ENCODE measurements around the gene SIK2. TPM values are rescaled to one million over a fixed set of nuclear protein-coding genes. Genes with fewer than 3 reads are reported as not detected.

The SIK2 gene
- total RNA-seq, 4 donors from 2014 or later = 16.2 to 27.6 (median 20.9) TPM

DNA sequence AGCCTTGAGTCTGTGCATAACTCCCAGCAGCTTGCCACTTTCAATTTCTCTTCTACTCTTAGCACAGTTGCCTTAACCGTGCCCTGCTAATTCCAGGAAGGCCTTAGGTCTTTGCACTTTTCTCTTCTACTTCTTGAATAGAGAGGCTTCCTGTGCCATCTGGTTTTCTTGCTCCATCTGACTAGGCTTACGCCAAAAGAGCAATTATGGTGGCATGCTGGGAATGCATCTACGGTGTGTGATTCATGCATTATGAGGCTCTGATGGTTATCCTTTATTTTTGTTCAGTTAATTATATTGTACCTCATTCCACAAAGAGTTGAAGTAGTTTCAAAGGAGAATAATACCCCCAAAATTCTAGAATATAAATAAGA, 29.4 kb downstream of the SIK2 start:
- no peaks in the 10 kb centered on the region for H3K36me3 ChIP-seq
- no peak overlapping the region for H3K4me3 ChIP-seq
- no peaks in the 10 kb centered on the region for H3K27me3 ChIP-seq
- H3K9me3 ChIP-seq = no peaks in the 10 kb centered on the region
- no peak overlapping the region for H3K27ac ChIP-seq
- no peak for ATAC-seq
- WGBS, 2 donors (ENCODE audit: low coverage in 1 of 2) = 58 to 93% methylated on average over 3 of the region's 3 CpGs
- H3K4me1 ChIP-seq = peaks cover 11 to 57% (median 12%) of the 10 kb centered on the region in 3 donors
- TF ChIP-seq, protein P1, sequence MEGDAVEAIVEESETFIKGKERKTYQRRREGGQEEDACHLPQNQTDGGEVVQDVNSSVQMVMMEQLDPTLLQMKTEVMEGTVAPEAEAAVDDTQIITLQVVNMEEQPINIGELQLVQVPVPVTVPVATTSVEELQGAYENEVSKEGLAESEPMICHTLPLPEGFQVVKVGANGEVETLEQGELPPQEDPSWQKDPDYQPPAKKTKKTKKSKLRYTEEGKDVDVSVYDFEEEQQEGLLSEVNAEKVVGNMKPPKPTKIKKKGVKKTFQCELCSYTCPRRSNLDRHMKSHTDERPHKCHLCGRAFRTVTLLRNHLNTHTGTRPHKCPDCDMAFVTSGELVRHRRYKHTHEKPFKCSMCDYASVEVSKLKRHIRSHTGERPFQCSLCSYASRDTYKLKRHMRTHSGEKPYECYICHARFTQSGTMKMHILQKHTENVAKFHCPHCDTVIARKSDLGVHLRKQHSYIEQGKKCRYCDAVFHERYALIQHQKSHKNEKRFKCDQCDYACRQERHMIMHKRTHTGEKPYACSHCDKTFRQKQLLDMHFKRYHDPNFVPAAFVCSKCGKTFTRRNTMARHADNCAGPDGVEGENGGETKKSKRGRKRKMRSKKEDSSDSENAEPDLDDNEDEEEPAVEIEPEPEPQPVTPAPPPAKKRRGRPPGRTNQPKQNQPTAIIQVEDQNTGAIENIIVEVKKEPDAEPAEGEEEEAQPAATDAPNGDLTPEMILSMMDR (IDR thresholded peaks at IDR 0.05) = no peak
- TF ChIP-seq POLR2AphosphoS5 (IDR thresholded peaks at IDR 0.05) (no peak), EP300 (IDR thresholded peaks at IDR 0.05) (no peak), POLR2A (IDR thresholded peaks at IDR 0.05) (no peak)

DNA sequence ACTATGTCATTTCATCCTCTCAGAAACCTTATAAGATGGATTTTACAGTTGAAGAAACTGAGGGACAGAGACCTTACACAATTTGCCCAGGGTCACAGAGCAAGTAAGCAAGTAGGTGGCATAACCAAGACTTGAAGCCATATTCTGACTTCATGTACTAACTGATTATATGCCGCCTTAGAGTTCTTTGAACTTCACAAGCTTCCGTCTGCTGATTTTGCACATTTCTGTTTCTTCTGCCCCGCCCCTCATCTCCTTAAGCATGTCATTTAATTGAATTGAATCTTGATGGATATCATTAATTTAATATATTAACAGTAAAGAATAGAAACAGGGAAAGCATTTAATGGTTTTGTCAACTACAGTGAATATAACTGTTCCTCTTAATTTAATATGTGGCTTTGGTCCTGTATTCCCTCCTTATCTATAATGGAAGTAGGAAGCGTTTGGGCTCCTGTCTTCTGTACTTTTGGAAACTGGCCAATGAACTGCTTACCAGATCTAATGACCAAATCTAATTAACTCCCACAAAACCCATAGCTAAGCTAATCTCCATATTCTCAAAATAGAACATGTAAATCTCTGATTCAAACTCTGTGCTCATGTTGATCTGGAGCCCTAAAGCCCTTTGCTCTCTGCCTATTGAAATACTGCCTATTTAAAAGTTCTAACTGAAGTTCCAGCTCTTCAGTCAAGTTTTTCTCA, 30.4 kb downstream of the SIK2 start:
- 85 to 93% methylated on average over 2 to 4 of the region's 4 CpGs for WGBS, 2 donors (ENCODE audit: low coverage in 1 of 2)
- Histone ChIP-seq H3K27me3 (no peaks in the 10 kb centered on the region), H3K9me3 (no peaks in the 10 kb centered on the region), H3K27ac (peak overlapping the region in 3 of 4 donors; percentile 9 to 75 (median 23)), H3K4me1 (peaks cover 12 to 58% (median 12%) of the 10 kb centered on the region in 3 donors), H3K4me3 (no peak overlapping the region), H3K36me3 (no peaks in the 10 kb centered on the region)
- no peak for ATAC-seq
- TF ChIP-seq, protein P1 (IDR thresholded peaks at IDR 0.05) = no peak
- TF ChIP-seq POLR2AphosphoS5 (IDR thresholded peaks at IDR 0.05) = no peak
- no peak for TF ChIP-seq EP300 (IDR thresholded peaks at IDR 0.05)
- no peak for TF ChIP-seq POLR2A (IDR thresholded peaks at IDR 0.05)

DNA sequence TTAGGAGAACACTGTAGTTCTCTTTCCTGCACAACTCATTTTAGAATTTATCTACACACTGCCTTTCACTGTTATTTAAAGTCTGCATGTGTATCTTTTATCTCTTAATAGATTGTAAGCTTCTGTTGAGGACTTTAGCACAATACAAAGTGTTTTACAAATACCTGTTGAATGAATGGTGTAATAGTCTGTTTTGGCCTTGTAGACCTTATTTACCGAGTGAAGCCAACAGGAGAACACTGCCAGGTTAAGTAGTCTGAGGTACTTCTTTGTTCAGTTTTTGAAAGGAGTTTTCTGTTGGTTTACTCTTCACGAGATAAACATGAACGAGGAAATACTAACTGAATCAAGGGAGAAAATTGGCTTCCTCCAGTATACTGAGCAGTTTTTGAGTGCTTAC, 31.0 kb downstream of the SIK2 start:
- ATAC-seq = no peak
- WGBS, 2 donors (ENCODE audit: low coverage in 1 of 2) = 54 to 67% methylated on average over 3 of the region's 3 CpGs
- no peaks in the 10 kb centered on the region for H3K9me3 ChIP-seq
- H3K4me1 ChIP-seq = peaks cover 12 to 53% (median 12%) of the 10 kb centered on the region in 3 donors
- no peaks in the 10 kb centered on the region for H3K36me3 ChIP-seq
- no peak overlapping the region for H3K4me3 ChIP-seq
- no peaks in the 10 kb centered on the region for H3K27me3 ChIP-seq
- TF ChIP-seq POLR2A (IDR thresholded peaks at IDR 0.05) (no peak), EP300 (IDR thresholded peaks at IDR 0.05) (no peak), POLR2AphosphoS5 (IDR thresholded peaks at IDR 0.05) (no peak)
- TF ChIP-seq, protein P1 (IDR thresholded peaks at IDR 0.05) = no peak
- H3K27ac ChIP-seq = peak overlapping the region; percentile 9 to 76 (median 49)

GRCh38 chr11:111633756-111634362, 31.6 kb downstream of the SIK2 start:
- no peaks in the 10 kb centered on the region for H3K27me3 ChIP-seq
- no peaks in the 10 kb centered on the region for H3K9me3 ChIP-seq
- no peak for ATAC-seq
- H3K27ac ChIP-seq = peak overlapping the region in 3 of 4 donors; percentile 9 to 76 (median 75)
- WGBS, 2 donors (ENCODE audit: low coverage in 1 of 2) = 42 to 66% methylated on average over 3 of the region's 3 CpGs
- H3K36me3 ChIP-seq = no peaks in the 10 kb centered on the region
- H3K4me1 ChIP-seq = peaks cover 12 to 48% (median 12%) of the 10 kb centered on the region in 3 donors
- H3K4me3 ChIP-seq = no peak overlapping the region
- no peak for TF ChIP-seq POLR2AphosphoS5 (IDR thresholded peaks at IDR 0.05)
- TF ChIP-seq POLR2A (IDR thresholded peaks at IDR 0.05) = no peak
- TF ChIP-seq EP300 (IDR thresholded peaks at IDR 0.05) = no peak
- TF ChIP-seq, protein P1 (IDR thresholded peaks at IDR 0.05) = no peak
